ENCODE data around the gene CDHR1. TPM values are rescaled to one million over a fixed set of nuclear protein-coding genes. Genes with fewer than 3 reads are reported as not detected.

The CDHR1 gene
- total and polyA plus RNA-seq, 3 donors from 2014 or later = 0.19 to 0.67 (median 0.39) TPM

- 76 to 85% methylated on average over 5 to 6 of the region's 6 CpGs for WGBS, 2 donors
- no peaks in the 10 kb centered on the region for H3K9me3 ChIP-seq
- H3K36me3 ChIP-seq (ENCODE audit: low read depth, missing control alignments) = no peaks in the 10 kb centered on the region
- H3K4me3 ChIP-seq = no peak overlapping the region
- intact Hi-C loops (cut with DNase I; ENCODE audit: low total_unique reads) = no loop called here
- no peaks in the 10 kb centered on the region for H3K27me3 ChIP-seq
- DNase-seq = no peak
- no peak overlapping the region for H3K27ac ChIP-seq
- H3K4me1 ChIP-seq = no peaks in the 10 kb centered on the region
- no peak for TF ChIP-seq CTCF (IDR thresholded peaks at IDR 0.05)
- TF ChIP-seq POLR2A (IDR thresholded peaks at IDR 0.05) = no peak
Observed at GRCh38 chr10:84205853-84206525, 11.7 kb downstream of the CDHR1 start.

- intact Hi-C loops (cut with DNase I; ENCODE audit: low total_unique reads) = no loop called here
- Histone ChIP-seq H3K27me3 (no peaks in the 10 kb centered on the region), H3K36me3 (ENCODE audit: low read depth, missing control alignments) (no peaks in the 10 kb centered on the region), H3K4me1 (no peaks in the 10 kb centered on the region), H3K4me3 (no peak overlapping the region), H3K9me3 (no peaks in the 10 kb centered on the region), H3K27ac (no peak overlapping the region)
- no peak for DNase-seq
- TF ChIP-seq POLR2A (IDR thresholded peaks at IDR 0.05) (no peak), CTCF (IDR thresholded peaks at IDR 0.05) (no peak)
- 90% methylated on average over 6 to 10 of the region's 10 CpGs for WGBS, 2 donors
Observed at GRCh38 chr10:84208023-84208422, 13.7 kb downstream of the CDHR1 start.

GRCh38 chr10:84211566-84211965 lies 17.2 kb downstream of the CDHR1 start:
- no peak overlapping the region for H3K27ac ChIP-seq
- H3K4me3 ChIP-seq = no peak overlapping the region
- H3K4me1 ChIP-seq = no peaks in the 10 kb centered on the region
- no peaks in the 10 kb centered on the region for H3K36me3 ChIP-seq (ENCODE audit: low read depth, missing control alignments)
- no peaks in the 10 kb centered on the region for H3K27me3 ChIP-seq
- no peak for DNase-seq
- H3K9me3 ChIP-seq = no peaks in the 10 kb centered on the region
- intact Hi-C loops (cut with DNase I; ENCODE audit: low total_unique reads) = no loop called here
- TF ChIP-seq POLR2A (IDR thresholded peaks at IDR 0.05) (no peak), CTCF (IDR thresholded peaks at IDR 0.05) (no peak)
- 88 to 92% methylated on average over 2 of the region's 2 CpGs for WGBS, 2 donors

GRCh38 chr10:84212014-84212413 lies 17.7 kb downstream of the CDHR1 start:
- Histone ChIP-seq H3K27me3 (no peaks in the 10 kb centered on the region), H3K27ac (no peak overlapping the region), H3K4me3 (no peak overlapping the region), H3K4me1 (no peaks in the 10 kb centered on the region), H3K36me3 (ENCODE audit: low read depth, missing control alignments) (no peaks in the 10 kb centered on the region), H3K9me3 (no peaks in the 10 kb centered on the region)
- intact Hi-C loops (cut with DNase I; ENCODE audit: low total_unique reads) = no loop called here
- WGBS, 2 donors = 79 to 94% methylated on average over 5 of the region's 5 CpGs
- DNase-seq = no peak
- TF ChIP-seq CTCF (IDR thresholded peaks at IDR 0.05) (no peak), POLR2A (IDR thresholded peaks at IDR 0.05) (no peak)

GRCh38 chr10:84213076-84213475 lies 18.7 kb downstream of the CDHR1 start:
- 82 to 87% methylated on average over 11 of the region's 11 CpGs for WGBS, 2 donors
- H3K4me1 ChIP-seq = no peaks in the 10 kb centered on the region
- H3K4me3 ChIP-seq = no peak overlapping the region
- TF ChIP-seq POLR2A (IDR thresholded peaks at IDR 0.05) = no peak
- no peak for TF ChIP-seq CTCF (IDR thresholded peaks at IDR 0.05)
- intact Hi-C loops (cut with DNase I; ENCODE audit: low total_unique reads) = no loop called here
- no peaks in the 10 kb centered on the region for H3K36me3 ChIP-seq (ENCODE audit: low read depth, missing control alignments)
- DNase-seq = no peak
- no peak overlapping the region for H3K27ac ChIP-seq
- no peaks in the 10 kb centered on the region for H3K9me3 ChIP-seq
- H3K27me3 ChIP-seq = no peaks in the 10 kb centered on the region
